ENCODE measurements around the gene PAXIP1. TPM values are rescaled to one million over a fixed set of nuclear protein-coding genes. Genes with fewer than 3 reads are reported as not detected.

PAXIP1 gene
- total and polyA plus RNA-seq, 2 donors (not counting 1 experiment from before 2014, with no cell fraction given): 5.8 to 6.4 TPM

DNA sequence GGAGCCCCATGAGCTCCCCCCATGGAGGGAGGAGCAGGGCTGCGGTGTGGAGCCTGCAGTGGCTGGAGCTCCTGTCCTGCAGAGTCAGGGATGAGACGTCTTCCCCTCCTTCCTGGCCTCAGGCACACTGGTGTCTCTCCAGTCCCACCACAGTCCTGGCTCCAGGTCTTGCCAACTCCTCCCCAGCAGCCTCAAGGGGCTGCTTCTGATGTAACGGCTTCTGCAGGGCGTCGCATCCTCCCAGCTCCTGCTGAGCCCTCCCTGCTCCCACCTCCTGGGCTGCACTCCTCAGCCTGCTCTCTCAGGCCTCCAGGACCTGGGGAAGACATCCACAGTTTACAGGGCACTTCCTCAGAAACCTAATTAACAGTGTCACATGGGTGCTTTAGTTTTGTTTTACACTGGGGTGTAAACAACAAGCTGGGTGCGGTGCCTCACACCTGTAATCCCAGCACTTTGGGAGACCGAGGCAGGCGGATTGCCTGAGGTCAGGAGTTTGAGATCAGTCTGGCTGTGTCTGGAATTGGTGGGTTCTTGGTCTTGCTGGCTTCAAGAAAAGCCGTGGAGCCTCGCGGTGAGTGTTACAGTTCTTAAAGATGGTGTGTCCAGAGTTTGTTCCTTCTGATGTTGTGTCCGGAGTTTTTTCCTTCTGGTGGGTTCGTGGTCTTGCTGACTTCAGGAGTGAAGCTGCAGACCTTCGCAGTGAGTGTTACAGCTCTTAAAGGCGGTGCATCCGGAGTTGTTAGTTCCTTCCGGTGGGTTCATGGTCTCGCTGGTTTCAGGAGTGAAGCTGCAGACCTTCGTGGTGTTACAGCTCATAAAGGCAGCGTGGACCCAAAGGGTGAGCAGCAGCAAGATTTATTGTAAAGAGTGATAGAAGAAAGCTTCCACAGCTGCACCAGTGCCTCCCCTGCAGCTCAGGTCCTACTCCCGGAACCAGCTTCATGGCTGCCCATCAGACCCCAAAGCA, 95.0 kb downstream of the PAXIP1 start:
- no peak overlapping the region for H3K9ac ChIP-seq (ENCODE audit: insufficient read depth, low read length)
- no peak overlapping the region for H3K4me3 ChIP-seq (replicated peaks in 1 of 4; ENCODE audit: control extremely low read depth in 1 of 4, insufficient read depth in 1 of 4, low read depth in 3 of 4, low read length in 4 of 4)
- TF ChIP-seq, protein P1, sequence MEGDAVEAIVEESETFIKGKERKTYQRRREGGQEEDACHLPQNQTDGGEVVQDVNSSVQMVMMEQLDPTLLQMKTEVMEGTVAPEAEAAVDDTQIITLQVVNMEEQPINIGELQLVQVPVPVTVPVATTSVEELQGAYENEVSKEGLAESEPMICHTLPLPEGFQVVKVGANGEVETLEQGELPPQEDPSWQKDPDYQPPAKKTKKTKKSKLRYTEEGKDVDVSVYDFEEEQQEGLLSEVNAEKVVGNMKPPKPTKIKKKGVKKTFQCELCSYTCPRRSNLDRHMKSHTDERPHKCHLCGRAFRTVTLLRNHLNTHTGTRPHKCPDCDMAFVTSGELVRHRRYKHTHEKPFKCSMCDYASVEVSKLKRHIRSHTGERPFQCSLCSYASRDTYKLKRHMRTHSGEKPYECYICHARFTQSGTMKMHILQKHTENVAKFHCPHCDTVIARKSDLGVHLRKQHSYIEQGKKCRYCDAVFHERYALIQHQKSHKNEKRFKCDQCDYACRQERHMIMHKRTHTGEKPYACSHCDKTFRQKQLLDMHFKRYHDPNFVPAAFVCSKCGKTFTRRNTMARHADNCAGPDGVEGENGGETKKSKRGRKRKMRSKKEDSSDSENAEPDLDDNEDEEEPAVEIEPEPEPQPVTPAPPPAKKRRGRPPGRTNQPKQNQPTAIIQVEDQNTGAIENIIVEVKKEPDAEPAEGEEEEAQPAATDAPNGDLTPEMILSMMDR (conservative IDR thresholded peaks at IDR 0.05 in 1 of 2, IDR thresholded peaks at IDR 0.05 in 1 of 2; ENCODE audit: low read depth in 1 of 2, low read length in 2 of 2): no peak
- TF ChIP-seq EZH2 (IDR thresholded peaks at IDR 0.05; ENCODE audit: low read length, missing control alignments): no peak
- no peaks in the 10 kb centered on the region for H3K36me3 ChIP-seq (ENCODE audit: control insufficient read depth, insufficient read depth, low read length)
- H3K79me2 ChIP-seq (ENCODE audit: control insufficient read depth, insufficient read depth, low read length): no peaks in the 10 kb centered on the region
- H3K27ac ChIP-seq (ENCODE audit: insufficient read depth, low read length): no peak overlapping the region
- no peak for DNase-seq (ENCODE audit: low read depth in 2 of 2)
- H2AFZ ChIP-seq (ENCODE audit: low read length): no peak overlapping the region
- no peaks in the 10 kb centered on the region for H4K20me1 ChIP-seq (ENCODE audit: control insufficient read depth, extremely low read depth, insufficient read depth, low read length)
- no peaks in the 10 kb centered on the region for H3K4me1 ChIP-seq (ENCODE audit: control insufficient read depth, extremely low read depth, insufficient read depth, low read length)
- H3K4me2 ChIP-seq (ENCODE audit: extremely low read depth, insufficient read depth, low read length): no peak overlapping the region
- no peaks in the 10 kb centered on the region for H3K27me3 ChIP-seq (ENCODE audit: control insufficient read depth, insufficient read depth, low read length)
- H3K9me3 ChIP-seq (ENCODE audit: control insufficient read depth, insufficient read depth, low read depth, low read length): no peaks in the 10 kb centered on the region

DNA sequence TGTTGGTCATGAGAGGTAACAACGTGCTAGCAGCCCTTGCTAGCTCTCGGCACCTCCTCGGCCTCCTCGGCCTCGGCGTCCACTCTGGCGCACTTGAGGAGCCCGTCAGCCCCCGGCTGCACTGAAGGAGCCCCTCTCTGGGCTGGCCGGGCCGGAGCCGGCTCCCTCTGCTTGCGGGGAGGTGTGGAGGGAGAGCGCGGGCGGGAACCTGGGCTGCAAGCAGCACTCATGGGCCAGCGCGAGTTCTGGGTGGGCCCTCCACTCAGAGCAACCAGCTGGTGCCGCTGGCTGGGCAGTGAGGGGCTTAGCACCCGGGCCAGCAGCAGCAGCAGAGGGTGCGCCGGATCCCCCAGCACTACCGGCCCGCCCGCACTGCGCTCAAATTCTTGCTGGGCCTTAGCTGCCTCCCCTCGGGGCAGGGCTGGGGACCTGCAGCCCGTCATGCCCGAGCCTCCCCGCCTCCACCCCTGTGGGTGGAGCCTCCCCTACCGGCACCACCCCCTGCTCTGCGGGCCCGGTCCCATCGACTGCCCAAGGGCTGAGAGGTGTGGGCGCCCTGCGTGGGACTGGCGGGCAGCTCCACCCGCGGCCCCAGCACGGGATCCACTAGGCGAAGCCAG, 96.1 kb downstream of the PAXIP1 start:
- TF ChIP-seq, protein P1 (conservative IDR thresholded peaks at IDR 0.05 in 1 of 2, IDR thresholded peaks at IDR 0.05 in 1 of 2; ENCODE audit: low read depth in 1 of 2, low read length in 2 of 2): no peak
- no peak for TF ChIP-seq EZH2 (IDR thresholded peaks at IDR 0.05; ENCODE audit: low read length, missing control alignments)
- DNase-seq (ENCODE audit: low read depth in 2 of 2): no peak
- Histone ChIP-seq H3K4me3 (replicated peaks in 1 of 4; ENCODE audit: control extremely low read depth in 1 of 4, insufficient read depth in 1 of 4, low read depth in 3 of 4, low read length in 4 of 4) (no peak overlapping the region), H3K36me3 (ENCODE audit: control insufficient read depth, insufficient read depth, low read length) (no peaks in the 10 kb centered on the region), H3K4me1 (ENCODE audit: control insufficient read depth, extremely low read depth, insufficient read depth, low read length) (no peaks in the 10 kb centered on the region), H2AFZ (ENCODE audit: low read length) (no peak overlapping the region), H3K27me3 (ENCODE audit: control insufficient read depth, insufficient read depth, low read length) (no peaks in the 10 kb centered on the region), H3K27ac (ENCODE audit: insufficient read depth, low read length) (no peak overlapping the region), H4K20me1 (ENCODE audit: control insufficient read depth, extremely low read depth, insufficient read depth, low read length) (no peaks in the 10 kb centered on the region), H3K4me2 (ENCODE audit: extremely low read depth, insufficient read depth, low read length) (no peak overlapping the region), H3K79me2 (ENCODE audit: control insufficient read depth, insufficient read depth, low read length) (no peaks in the 10 kb centered on the region), H3K9me3 (ENCODE audit: control insufficient read depth, insufficient read depth, low read depth, low read length) (no peaks in the 10 kb centered on the region), H3K9ac (ENCODE audit: insufficient read depth, low read length) (no peak overlapping the region)

DNA sequence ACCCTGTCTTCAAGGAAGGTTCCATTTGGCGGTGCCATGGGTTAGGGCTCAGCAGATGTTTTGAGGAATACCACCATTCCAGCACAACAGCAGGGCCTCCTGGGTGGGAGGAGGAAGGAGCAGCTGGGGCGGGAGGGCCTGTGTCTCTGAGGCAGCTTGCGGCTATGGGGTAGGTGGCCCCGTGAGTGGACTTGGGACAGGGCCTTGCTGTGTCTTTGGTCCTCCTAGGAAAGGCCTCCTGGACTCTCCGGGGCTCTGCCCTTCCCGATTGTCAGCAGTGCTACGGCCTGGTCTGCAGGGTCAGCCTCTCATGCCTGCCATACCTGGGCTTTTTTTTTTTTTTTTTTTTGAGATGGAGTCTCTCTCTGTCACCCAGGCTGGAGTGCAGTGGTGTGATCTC, 96.7 kb downstream of the PAXIP1 start:
- no peak overlapping the region for H3K4me3 ChIP-seq (replicated peaks in 1 of 4; ENCODE audit: control extremely low read depth in 1 of 4, insufficient read depth in 1 of 4, low read depth in 3 of 4, low read length in 4 of 4)
- no peak for TF ChIP-seq EZH2 (IDR thresholded peaks at IDR 0.05; ENCODE audit: low read length, missing control alignments)
- TF ChIP-seq, protein P1 (conservative IDR thresholded peaks at IDR 0.05 in 1 of 2, IDR thresholded peaks at IDR 0.05 in 1 of 2; ENCODE audit: low read depth in 1 of 2, low read length in 2 of 2): no peak

More for the DNA sequence above, 96.7 kb downstream of the PAXIP1 start:
- Histone ChIP-seq H3K9me3 (ENCODE audit: control insufficient read depth, insufficient read depth, low read depth, low read length) (no peaks in the 10 kb centered on the region), H3K4me1 (ENCODE audit: control insufficient read depth, extremely low read depth, insufficient read depth, low read length) (no peaks in the 10 kb centered on the region), H4K20me1 (ENCODE audit: control insufficient read depth, extremely low read depth, insufficient read depth, low read length) (no peaks in the 10 kb centered on the region), H2AFZ (ENCODE audit: low read length) (no peak overlapping the region), H3K36me3 (ENCODE audit: control insufficient read depth, insufficient read depth, low read length) (no peaks in the 10 kb centered on the region), H3K27ac (ENCODE audit: insufficient read depth, low read length) (no peak overlapping the region), H3K4me2 (ENCODE audit: extremely low read depth, insufficient read depth, low read length) (no peak overlapping the region), H3K79me2 (ENCODE audit: control insufficient read depth, insufficient read depth, low read length) (no peaks in the 10 kb centered on the region), H3K9ac (ENCODE audit: insufficient read depth, low read length) (no peak overlapping the region), H3K27me3 (ENCODE audit: control insufficient read depth, insufficient read depth, low read length) (no peaks in the 10 kb centered on the region)
- DNase-seq (ENCODE audit: low read depth in 2 of 2): no peak
